Stimulated activated CD4-positive, alpha-beta T cell treated with anti-CD3 and anti-CD28 coated beads, Interleukin-12 subunit alpha, Interleukin-12 subunit beta, amount 100 ng/mL, for 4 hours (primary cell): ENCODE data around the gene IGFL1.
"Not testable (repeated sequence)": the region's sequence is repeated elsewhere in the genome, so short reads cannot be mapped to it uniquely, and the experiment has no call there.

Experiments used
- DNase-seq: peaks from one replicate; pipeline ENCODE4 v3.0.0-alpha.2; 2020

Gene IGFL1

DNA sequence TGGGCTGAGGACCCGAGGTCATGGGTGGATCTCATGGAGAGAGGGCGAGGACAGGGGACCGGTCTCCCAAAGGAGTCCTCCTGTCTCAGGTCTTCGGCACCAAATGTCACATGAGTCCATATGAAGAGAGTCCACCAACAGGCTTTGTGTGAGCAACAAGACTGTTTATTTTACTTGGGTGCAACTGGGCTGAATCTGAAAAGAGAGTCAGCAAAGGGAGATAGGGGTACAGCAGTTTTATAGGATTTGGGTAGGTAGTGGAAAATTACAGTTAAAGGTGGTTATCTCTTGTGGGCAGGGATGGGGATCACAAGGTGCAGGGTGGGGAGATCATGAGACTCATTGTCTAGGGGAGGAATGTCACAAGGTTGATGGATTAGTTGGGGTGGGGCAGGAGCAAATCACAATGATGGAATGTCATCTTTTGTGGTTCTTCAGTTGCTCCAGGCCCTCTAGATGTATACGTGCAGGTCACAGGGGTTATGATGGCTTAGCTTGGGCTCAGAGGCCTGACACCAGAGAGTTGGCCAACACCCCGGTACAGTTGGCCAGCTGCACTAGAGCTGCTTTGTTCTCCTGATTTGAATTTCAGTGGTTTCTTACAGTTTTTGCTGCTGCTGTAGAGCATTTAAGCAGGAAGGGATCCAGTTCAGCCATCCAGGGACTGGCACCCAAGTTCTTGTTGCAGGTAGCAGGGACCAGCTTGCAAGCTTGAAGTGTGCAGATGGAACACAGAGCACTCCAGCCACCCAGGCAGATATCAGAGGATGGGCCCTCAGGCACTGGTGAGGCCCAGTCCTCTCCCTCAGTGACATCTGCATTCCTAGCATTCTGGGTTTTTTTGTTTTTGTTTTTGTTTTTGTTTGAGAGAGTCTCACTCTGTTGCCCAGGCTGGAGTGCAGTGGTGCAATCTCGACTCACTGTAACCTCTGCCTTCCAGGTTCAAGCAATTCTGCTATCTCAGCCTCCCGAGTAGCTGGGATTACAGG lies 26.4 kb upstream of the IGFL1 start:
- no peak for DNase-seq

- no peak for DNase-seq
Measured at GRCh38 chr19:46204008-46204407, 25.5 kb upstream of the IGFL1 start.

GRCh38 chr19:46205183-46205984 lies 24.2 kb upstream of the IGFL1 start:
- DNase-seq = no peak

DNA sequence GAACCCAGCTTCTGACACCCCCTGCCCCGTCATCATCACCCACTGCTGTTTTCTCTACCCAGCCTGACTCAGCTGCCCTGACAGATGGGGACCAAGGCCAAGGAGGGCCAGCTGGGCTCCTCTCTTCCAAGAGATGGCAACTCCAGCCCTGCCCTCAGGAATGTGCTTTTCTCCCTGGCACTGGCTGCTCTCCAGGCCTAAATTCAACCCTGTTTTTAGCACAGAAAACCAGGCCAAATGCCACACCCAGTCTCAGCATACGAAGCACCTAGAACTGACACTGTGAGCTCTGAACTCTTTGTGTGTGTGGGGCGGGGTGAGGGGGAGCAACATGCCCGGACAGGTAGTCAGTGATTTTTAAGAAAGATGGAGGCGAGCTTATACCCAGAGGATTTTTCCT lies 23.4 kb upstream of the IGFL1 start:
- no peak for DNase-seq

DNA sequence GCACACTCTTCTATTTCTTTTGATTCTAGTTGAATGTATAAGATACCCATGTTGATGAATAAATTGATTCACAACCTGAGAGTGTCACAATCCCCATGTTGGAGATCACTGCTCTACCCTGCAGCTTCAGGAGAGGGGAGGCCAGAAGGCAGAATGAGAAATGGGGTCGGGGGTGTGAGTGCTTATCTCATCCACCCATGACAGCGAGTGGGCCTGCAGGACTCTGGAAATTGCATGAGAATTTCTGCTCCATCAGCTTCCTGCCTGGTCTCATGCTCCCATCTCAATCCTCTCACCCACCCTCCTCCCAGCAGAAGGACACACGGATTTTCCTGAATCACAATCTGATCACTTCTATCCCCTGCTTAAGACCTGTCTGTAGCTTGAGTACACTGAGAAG lies 22.9 kb upstream of the IGFL1 start:
- DNase-seq = no peak

GRCh38 chr19:46207858-46208257 lies 21.7 kb upstream of the IGFL1 start:
- not testable (repeated sequence) for DNase-seq

GRCh38 chr19:46209051-46209450 lies 20.5 kb upstream of the IGFL1 start:
- no peak for DNase-seq

GRCh38 chr19:46209472-46209871 lies 20.1 kb upstream of the IGFL1 start:
- no peak for DNase-seq

- no peak for DNase-seq
Measured at GRCh38 chr19:46210669-46211068, 18.9 kb upstream of the IGFL1 start.

DNA sequence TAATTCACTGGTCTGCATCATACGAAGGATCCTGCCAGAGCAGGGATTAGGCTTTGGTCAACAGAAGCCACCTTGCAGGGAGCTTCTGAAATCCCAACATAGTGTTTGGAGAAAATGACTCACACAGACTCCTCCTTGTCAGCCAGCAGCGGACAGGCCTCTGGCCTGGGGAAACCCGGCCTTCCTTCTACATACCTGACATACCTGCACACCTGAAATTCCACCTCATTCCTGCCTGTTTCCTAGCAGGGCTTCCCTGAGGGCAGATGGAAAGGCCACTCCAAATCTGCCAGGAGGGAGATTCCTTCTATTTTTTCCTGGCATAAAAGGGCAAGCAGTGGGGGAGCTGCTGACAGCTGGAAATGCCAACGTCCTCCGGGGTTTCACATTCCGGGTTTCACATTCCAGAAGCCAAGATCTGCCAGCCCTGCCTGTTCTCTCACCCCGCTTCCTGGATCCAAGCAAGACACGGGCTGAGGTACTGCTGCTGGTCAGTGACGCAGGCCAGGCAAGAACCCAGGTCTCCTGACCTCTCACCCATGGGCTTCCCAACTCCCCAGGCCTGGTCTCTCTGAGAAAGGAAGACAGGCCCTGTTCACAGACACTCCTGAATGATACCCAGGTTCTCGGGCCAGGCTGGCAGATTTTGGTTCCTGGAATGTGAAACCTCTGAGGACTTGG lies 18.2 kb upstream of the IGFL1 start:
- no peak for DNase-seq

- not testable (repeated sequence) for DNase-seq
Measured at GRCh38 chr19:46212592-46212991, 16.9 kb upstream of the IGFL1 start.

DNA sequence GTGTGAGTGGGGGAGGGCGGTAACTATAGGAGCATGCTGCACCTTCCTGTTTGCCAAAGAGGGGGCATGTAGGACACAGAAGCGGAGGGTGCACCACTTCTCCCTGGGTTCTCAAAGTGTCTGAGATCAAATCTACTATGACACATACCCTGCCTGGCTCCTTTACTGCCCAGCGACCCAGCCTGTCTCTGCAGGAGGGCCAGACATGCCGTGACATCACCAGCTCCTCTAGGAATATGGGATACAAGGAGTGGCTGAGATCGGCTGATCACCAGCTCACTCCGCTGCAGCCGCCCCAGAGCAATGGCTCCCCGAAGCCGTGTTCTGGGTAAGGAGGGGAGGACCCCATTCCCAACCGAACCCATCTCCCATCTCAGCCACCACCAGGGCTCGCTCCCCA lies 16.4 kb upstream of the IGFL1 start:
- DNase-seq = no peak

DNA sequence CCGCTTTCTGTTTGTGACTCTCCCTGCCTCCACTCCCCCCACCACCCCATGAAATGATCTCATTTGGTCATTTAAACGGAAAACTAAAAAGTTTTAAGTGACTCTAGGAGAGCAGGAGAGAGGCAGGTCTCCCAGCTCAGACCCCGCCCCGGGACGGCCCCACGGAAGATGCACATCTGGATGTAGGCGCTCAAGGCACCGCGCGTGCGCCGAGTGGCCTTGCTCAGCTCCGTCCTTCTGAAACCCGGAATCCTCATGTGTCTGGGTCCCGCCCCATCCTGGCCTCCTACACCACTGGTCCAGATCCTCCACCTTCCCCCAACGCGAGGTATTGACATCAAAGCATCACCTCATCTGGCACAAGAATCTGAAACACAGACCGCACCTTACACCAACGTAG lies 15.7 kb upstream of the IGFL1 start:
- DNase-seq = no peak

- no peak for DNase-seq
Measured at GRCh38 chr19:46216612-46217011, 12.9 kb upstream of the IGFL1 start.

- no peak for DNase-seq
Measured at GRCh38 chr19:46217476-46217875, 12.1 kb upstream of the IGFL1 start.

GRCh38 chr19:46218160-46218559 lies 11.4 kb upstream of the IGFL1 start:
- peak; percentile 21 for DNase-seq

- DNase-seq = no peak
Measured at GRCh38 chr19:46220038-46220615, 9.4 kb upstream of the IGFL1 start.

DNA sequence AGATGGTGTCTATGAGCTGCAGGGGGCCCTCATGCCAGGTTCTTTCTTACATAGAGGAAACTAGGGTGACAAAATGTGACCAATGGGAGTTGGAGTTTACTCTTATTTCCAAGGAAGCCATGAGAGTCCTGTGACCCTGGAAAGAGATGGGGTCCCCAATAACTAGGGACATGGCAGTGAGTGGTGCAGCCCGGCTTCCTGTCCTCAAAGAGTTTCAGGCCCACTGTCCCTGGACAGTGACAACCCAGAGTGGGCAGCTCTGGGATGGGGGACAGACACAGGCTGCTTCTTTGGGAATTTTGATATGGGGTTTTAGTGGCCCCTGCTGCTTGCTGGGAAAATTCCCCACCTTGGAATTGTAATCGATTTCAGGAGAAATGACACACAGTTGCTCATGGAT lies 8.4 kb upstream of the IGFL1 start:
- no peak for DNase-seq

DNA sequence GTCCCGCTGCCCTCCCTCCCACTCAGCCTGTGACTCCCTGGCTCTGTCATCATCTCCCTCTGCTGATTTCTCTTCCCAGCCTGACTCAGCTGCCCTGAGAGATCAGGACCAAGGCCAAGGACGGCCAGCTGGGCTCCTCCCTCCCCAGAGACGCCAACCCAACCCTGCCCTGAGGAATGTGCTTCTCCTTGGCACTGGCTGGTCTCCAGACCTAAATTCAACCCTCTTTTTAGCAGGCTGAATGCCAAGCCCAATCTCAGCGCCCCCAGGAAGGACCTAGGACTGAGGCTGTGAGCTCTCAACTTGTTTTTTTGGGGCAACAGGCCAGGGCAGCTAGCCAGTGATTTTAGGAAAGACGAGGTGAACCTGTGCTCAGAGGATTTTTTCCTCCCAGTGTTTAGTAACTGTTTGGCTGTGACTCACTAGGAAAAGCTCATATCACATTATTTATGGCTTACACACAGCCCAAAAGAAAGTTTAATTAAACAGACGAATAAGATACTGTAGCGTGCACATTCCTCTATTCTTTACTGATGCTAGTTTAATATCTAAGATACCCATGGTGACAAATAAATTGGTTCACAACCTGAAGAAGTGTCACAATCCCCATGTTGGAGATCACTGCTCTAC lies 7.4 kb upstream of the IGFL1 start:
- no peak for DNase-seq

DNA sequence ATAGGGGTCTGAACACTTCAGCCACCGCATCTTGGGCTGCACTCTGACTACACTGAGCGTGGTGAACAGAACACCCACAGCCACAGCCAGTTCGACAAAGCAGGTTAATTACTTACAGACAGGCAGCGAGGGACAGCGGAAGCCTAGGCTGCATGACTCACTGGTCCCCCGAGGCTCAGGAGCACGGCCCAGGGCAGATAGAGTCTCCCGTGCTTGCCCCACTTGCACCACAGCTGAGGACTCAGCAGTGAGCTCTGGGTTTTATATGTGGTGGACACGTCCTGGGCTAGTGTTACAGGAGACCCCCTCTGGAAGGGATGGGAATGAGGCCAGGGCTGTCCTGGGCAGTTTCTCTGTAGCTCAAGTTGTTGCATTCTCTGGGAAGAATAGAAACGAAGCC lies 5.8 kb upstream of the IGFL1 start:
- DNase-seq = not testable (repeated sequence)

DNA sequence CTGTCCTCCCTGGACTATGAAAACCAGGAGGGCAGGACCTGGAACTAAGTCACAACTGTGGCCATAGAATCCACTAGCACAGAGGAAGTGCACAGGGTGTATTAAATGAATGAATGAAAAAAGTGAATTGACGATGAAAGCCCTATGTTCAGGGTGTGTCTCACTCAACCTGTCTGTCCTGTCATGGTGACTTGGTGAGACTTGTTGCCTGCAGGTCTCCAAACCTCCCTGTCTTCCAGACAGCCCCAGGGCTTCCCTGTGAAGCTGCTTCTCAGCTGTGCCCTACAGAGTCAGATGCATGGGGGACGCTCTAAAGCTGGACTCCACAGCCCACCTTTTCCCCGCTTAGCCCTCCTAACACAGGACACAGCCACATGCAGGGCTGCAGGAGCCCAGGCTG lies 4.8 kb upstream of the IGFL1 start:
- DNase-seq = no peak

- DNase-seq = no peak
Measured at GRCh38 chr19:46225558-46226004, 4.0 kb upstream of the IGFL1 start.
